HCT116 (cell line): Measurements from ENCODE around the gene SLC46A1. TPM values are rescaled to one million over a fixed set of nuclear protein-coding genes. Genes with fewer than 3 reads are reported as not detected.
A peak's percentile ranks its signal among the peaks of the same experiment; 100 is the strongest.

Experiments used
- ATAC-seq: fragments of 200-7000 bp; cut with Tn5 transposase; 2 replicates; pipeline ENCODE4 v1.9.1; 2020; ENCODE audit warnings: mild to moderate bottlenecking, moderate library complexity
- BruUV-seq: library from RNA; stranded (reverse); fragments of 400-500 nt; replicated peaks from 2 replicates; lab custom pipeline; 2021; lab: Mats Ljungman, UMichigan
- CTCF ChIA-PET: fragments of 300-600 bp; sonication (Branson Sonifier 250); formaldehyde crosslinking; loops from one replicate; lab custom pipeline; 2021; ENCODE audit warnings: antibody characterized with exemption; lab: Charles Lee
- POLR2A ChIA-PET: fragments of 300-600, 350-600 bp; sonication (Branson Sonifier 250); formaldehyde crosslinking; loops from one replicate; lab custom pipeline; 2021; ENCODE audit warnings: antibody characterized with exemption; lab: Charles Lee
- RAD21 ChIA-PET, 2 experiments: fragments of 300-600 bp; sonication (Branson Sonifier 250); formaldehyde crosslinking; loops; one replicate each; lab custom pipeline; 2023; ENCODE audit warnings: low total read pairs in 2 of 2; ENCODE audit not compliant: uncharacterized antibody in 2 of 2, unreplicated experiment in 2 of 2, low non-redundant PET in 1 of 2; lab: Charles Lee
- DNase-seq: peaks from one replicate; pipeline ENCODE4 v3.0.0-alpha.2; 2010; ENCODE audit warnings: low read depth, low spot score
- H2AFZ ChIP-seq: fragments of 200-600 bp; shearing (Covaris generic), sonication (generic); 2 replicates; pipeline ENCODE4 v1.6.1; 2017; ENCODE audit warnings: low read depth, mixed run types, mixed read lengths, antibody characterized with exemption, low read length; ENCODE audit not compliant: poor library complexity, severe bottlenecking
- H3K27ac ChIP-seq: 2 replicates; pipeline ENCODE4 v1.5.1; 2012; ENCODE audit warnings: low read depth, low read length
- H3K27me3 ChIP-seq: fragments of 200-600 bp; sonication (generic); 2 replicates; pipeline ENCODE4 v1.6.1; 2016; ENCODE audit warnings: mixed run types, low read length, mixed read lengths; ENCODE audit not compliant: insufficient read depth
- H3K36me3 ChIP-seq, 2 experiments: fragments of 200-500 bp in 1 of 2; fragments of 200-600 bp in 1 of 2; sonication (Bioruptor generic) in 1 of 2; sonication (generic) in 1 of 2; 2 replicates each; pipeline versions ENCODE4 v1.5.1 to v1.6.1; 2014 to 2016; ENCODE audit warnings: low read length in 2 of 2, inconsistent platforms in 1 of 2, mixed read lengths in 1 of 2, mixed run types in 1 of 2; ENCODE audit not compliant: insufficient read depth in 2 of 2, control insufficient read depth in 1 of 2
- H3K4me1 ChIP-seq, 2 experiments: fragments of 200-600 bp in 1 of 2; sonication (generic) in 1 of 2; 2 replicates each; pipeline versions ENCODE4 v1.5.1 to v1.6.1; 2012 to 2017; ENCODE audit warnings: low read length in 2 of 2, inconsistent platforms in 1 of 2, mild to moderate bottlenecking in 1 of 2, mixed read lengths in 1 of 2, mixed run types in 1 of 2, moderate library complexity in 1 of 2; ENCODE audit not compliant: insufficient read depth in 2 of 2, control insufficient read depth in 1 of 2
- H3K4me2 ChIP-seq: fragments of 200-600 bp; sonication (generic); 2 replicates; pipeline ENCODE4 v1.6.1; 2017; ENCODE audit warnings: mixed run types, low read length, mixed read lengths
- H3K4me3 ChIP-seq, 2 experiments: fragments of 200-600 bp in 1 of 2; sonication (generic) in 1 of 2; replicated peaks in 1 of 2; 2 replicates each; pipeline ENCODE4 v1.5.1; 2011 to 2016; ENCODE audit warnings: low read length in 2 of 2, control low read depth in 1 of 2, low read depth in 1 of 2, mild to moderate bottlenecking in 1 of 2, mixed read lengths in 1 of 2, mixed run types in 1 of 2
- H3K79me2 ChIP-seq: fragments of 200-600 bp; sonication (generic); 2 replicates; pipeline ENCODE4 v1.6.1; 2017; ENCODE audit warnings: mild to moderate bottlenecking, mixed run types, low read length, moderate library complexity, mixed read lengths; ENCODE audit not compliant: insufficient read depth
- H3K9ac ChIP-seq: fragments of 200-600 bp; sonication (generic); 2 replicates; pipeline ENCODE4 v1.6.1; 2016; ENCODE audit warnings: low read length, mixed read lengths
- H3K9me2 ChIP-seq: fragments of 200-600 bp; sonication (generic), shearing (Covaris generic); 2 replicates; pipeline ENCODE4 v1.6.1; 2017; ENCODE audit warnings: mixed run types, mild to moderate bottlenecking, moderate library complexity; ENCODE audit not compliant: insufficient read depth
- H3K9me3 ChIP-seq, 2 experiments: fragments of 200-500 bp in 1 of 2; fragments of 200-600 bp in 1 of 2; sonication (Bioruptor generic) in 1 of 2; sonication (generic) in 1 of 2; 2 replicates each; pipeline ENCODE4 v1.6.1; 2014 to 2017; ENCODE audit warnings: low read length in 2 of 2, mixed read lengths in 2 of 2, inconsistent platforms in 1 of 2, low read depth in 1 of 2, mild to moderate bottlenecking in 1 of 2, mixed run types in 1 of 2, moderate library complexity in 1 of 2; ENCODE audit not compliant: control insufficient read depth in 1 of 2, insufficient read depth in 1 of 2
- H4K20me1 ChIP-seq: fragments of 200-600 bp; sonication (generic), shearing (Covaris generic); 2 replicates; pipeline ENCODE4 v1.6.1; 2017; ENCODE audit warnings: mixed run types, mild to moderate bottlenecking, moderate library complexity; ENCODE audit not compliant: insufficient read depth
- CEBPB ChIP-seq: IDR thresholded peaks from 2 replicates; pipeline ENCODE4 v1.6.1; 2012; ENCODE audit warnings: low read depth
- CTCF ChIP-seq, 3 experiments: fragments of 200-600 bp in 1 of 3; sonication (generic) in 1 of 3; IDR thresholded peaks in 2 of 3; conservative IDR thresholded peaks in 1 of 3; 2 replicates each; pipeline ENCODE4 v1.5.1; 2012 to 2017; ENCODE audit warnings: low read depth in 2 of 3, low read length in 2 of 3, antibody characterized with exemption in 1 of 3, borderline replicate concordance in 1 of 3, control low read depth in 1 of 3, mild to moderate bottlenecking in 1 of 3, mixed read lengths in 1 of 3, mixed run types in 1 of 3, moderate library complexity in 1 of 3; ENCODE audit not compliant: insufficient read depth in 1 of 3
- EZH2 ChIP-seq: fragments of 200-600 bp; sonication (generic); IDR thresholded peaks from 2 replicates; pipeline ENCODE4 v1.6.1; 2017; ENCODE audit warnings: antibody characterized with exemption, mixed run types
- JUND ChIP-seq: IDR thresholded peaks from 2 replicates; pipeline ENCODE4 v1.6.1; 2012
- MAX ChIP-seq: IDR thresholded peaks from 2 replicates; pipeline ENCODE4 v1.6.1; 2012
- POLR2AphosphoS5 ChIP-seq: IDR thresholded peaks from 2 replicates; pipeline ENCODE4 v1.6.1; 2011; ENCODE audit warnings: mild to moderate bottlenecking, low read depth, low read length, moderate library complexity
- RAD21 ChIP-seq: IDR thresholded peaks from 2 replicates; pipeline ENCODE4 v1.6.1; 2012; ENCODE audit warnings: low read depth, mild to moderate bottlenecking
- SIN3A ChIP-seq: IDR thresholded peaks from 2 replicates; pipeline ENCODE4 v1.6.1; 2012; ENCODE audit warnings: low read depth
- SP1 ChIP-seq: IDR thresholded peaks from 2 replicates; pipeline ENCODE4 v1.6.1; 2012; ENCODE audit warnings: low read depth
- TCF7L2 ChIP-seq: IDR thresholded peaks from 2 replicates; pipeline ENCODE4 v1.7.0; 2011; ENCODE audit warnings: borderline replicate concordance, inconsistent platforms; ENCODE audit not compliant: insufficient read depth, insufficient read length; ENCODE audit errors: extremely low read depth
- intact Hi-C: fragments of 100-400 bp; cut with micrococcal nuclease; formaldehyde crosslinking; loops from 2 replicates; pipeline ENCODE4 v1.10.0; 2022
- total RNA-seq: library from RNA; stranded (reverse); gene quantifications from one replicate; pipeline ENCODE4 v1.2.1, GENCODE V29; 2021; ENCODE audit not compliant: unreplicated experiment

Gene SLC46A1
- total RNA-seq, 1 experiment from 2014 or later, result 17.8 TPM

GRCh38 chr17:28346746-28347246 is 59.2 kb downstream of the SLC46A1 start:
- DNase-seq (no peak), ATAC-seq (peak; percentile 50; the same call in 1 of the 2 replicates)
- Histone ChIP-seq H3K79me2 (no peaks in the 10 kb centered on the region), H3K27me3 (no peaks in the 10 kb centered on the region), H3K4me1 (peaks cover 0 to 9% of the 10 kb centered on the region in 2 experiments; a peak in 2 of 4 replicates), H3K4me3 (no peak overlapping the region), H3K4me2 (0 out of 2 replicates have a peak overlapping the region, but pooled peaks have one; percentile 7), H2AFZ (no peak overlapping the region), H3K9ac (no peak overlapping the region), H3K27ac (no peak overlapping the region), H3K36me3 (peaks cover 48 to 61% of the 10 kb centered on the region in 2 experiments), H4K20me1 (no peaks in the 10 kb centered on the region), H3K9me3 (no peaks in the 10 kb centered on the region), H3K9me2 (no peaks in the 10 kb centered on the region)
- CTCF ChIA-PET, result no interaction called here
- intact Hi-C loops, result no loop called here
- no TSS peak for BruUV-seq
- peak; percentile 11 to 38 (median 33); a peak in 3 of 6 replicates for TF ChIP-seq CTCF (IDR thresholded peaks at IDR 0.05 in 2 of 3, conservative IDR thresholded peaks at IDR 0.05 in 1 of 3; ENCODE audit: borderline replicate concordance in 1 of 3, insufficient read depth in 1 of 3, low read depth in 2 of 3, low read length in 2 of 3)
- peak; percentile 43; the same call in 1 of the 2 replicates for TF ChIP-seq RAD21
- TF ChIP-seq CEBPB, result no peak
- POLR2A ChIA-PET, result no interaction called here
- RAD21 ChIA-PET, result no interaction called here

GRCh38 chr17:28346199-28346580 is 59.8 kb downstream of the SLC46A1 start:
- intact Hi-C loops, result no loop called here
- Histone ChIP-seq H3K9me3 (no peaks in the 10 kb centered on the region), H3K79me2 (no peaks in the 10 kb centered on the region), H3K27me3 (no peaks in the 10 kb centered on the region), H3K27ac (no peak overlapping the region), H3K9ac (no peak overlapping the region), H3K4me3 (no peak overlapping the region), H4K20me1 (no peaks in the 10 kb centered on the region), H3K9me2 (no peaks in the 10 kb centered on the region), H3K4me1 (peaks cover 0 to 9% of the 10 kb centered on the region in 2 experiments; a peak in 2 of 4 replicates), H3K4me2 (no peak overlapping the region), H3K36me3 (peaks cover 43 to 61% of the 10 kb centered on the region in 2 experiments), H2AFZ (no peak overlapping the region)
- BruUV-seq, result TSS peak; percentile 5
- POLR2A ChIA-PET, result no interaction called here
- RAD21 ChIA-PET, result no interaction called here
- CTCF ChIA-PET, result interaction anchor here (1.0 kb wide), 1 partner anchor 10 kb away, joined by 3 read pairs; no protein-coding TSS in a partner anchor
- TF ChIP-seq JUND (no peak), SP1 (no peak), MAX (no peak), EZH2 (no peak), CEBPB (no peak), TCF7L2 (no peak), SIN3A (no peak), POLR2AphosphoS5 (no peak; the same call in 1 of the 2 replicates)
- no peak for DNase-seq
- ATAC-seq, result no peak
